Endothelial cell (in vitro differentiated cells): ENCODE results near the gene NEMP1. TPM values are rescaled to one million over a fixed set of nuclear protein-coding genes. Genes with fewer than 3 reads are reported as not detected.

Experiments
- DNase-seq: peaks from one replicate; pipeline ENCODE4 v3.0.0; 2021; ENCODE audit warnings: low spot score
- H3K27ac Mint-ChIP-seq: one replicate; pipeline ENCODE4 v1.8.0; 2021; ENCODE audit warnings: mixed read lengths, inconsistent platforms; ENCODE audit not compliant: unreplicated experiment
- H3K27me3 Mint-ChIP-seq: one replicate; pipeline ENCODE4 v1.8.0; 2021; ENCODE audit warnings: mild to moderate bottlenecking, moderate library complexity, mixed read lengths, inconsistent platforms; ENCODE audit not compliant: unreplicated experiment
- H3K36me3 Mint-ChIP-seq: one replicate; pipeline ENCODE4 v1.8.0; 2021; ENCODE audit warnings: mild to moderate bottlenecking, low read depth, mixed read lengths, inconsistent platforms; ENCODE audit not compliant: unreplicated experiment
- H3K4me1 Mint-ChIP-seq: one replicate; pipeline ENCODE4 v1.8.0; 2021; ENCODE audit warnings: mild to moderate bottlenecking, mixed read lengths, inconsistent platforms; ENCODE audit not compliant: unreplicated experiment
- H3K4me3 Mint-ChIP-seq: one replicate; pipeline ENCODE4 v1.8.0; 2021; ENCODE audit warnings: mild to moderate bottlenecking, mixed read lengths, inconsistent platforms; ENCODE audit not compliant: unreplicated experiment
- H3K9me3 Mint-ChIP-seq: one replicate; pipeline ENCODE4 v1.8.0; 2021; ENCODE audit warnings: mixed read lengths, inconsistent platforms; ENCODE audit not compliant: unreplicated experiment
- CTCF ChIP-seq: fragments of 200-600 bp; sonication (generic); IDR thresholded peaks from one replicate; pipeline ENCODE4 v1.5.0; 2021; ENCODE audit warnings: antibody characterized with exemption; ENCODE audit not compliant: unreplicated experiment
- total RNA-seq: library from RNA; stranded (reverse); fragmentation: NEBNext Ultra II Directional; extraction: Animal tissue kit (Norgen Biotek cat#: 25700); gene quantifications from one replicate; pipeline ENCODE4 v1.2.1, GENCODE V29; 2021; ENCODE audit not compliant: unreplicated experiment

Gene NEMP1
- total RNA-seq, 1 donor from 2014 or later: 17.6 TPM

- Mint-ChIP-seq H3K27me3 (peaks cover 5% of the 10 kb centered on the region), H3K4me3 (no peak overlapping the region), H3K27ac (no peak overlapping the region), H3K36me3 (peaks cover 3% of the 10 kb centered on the region), H3K9me3 (no peaks in the 10 kb centered on the region), H3K4me1 (peaks cover 15% of the 10 kb centered on the region)
- TF ChIP-seq CTCF: no peak
- DNase-seq: no peak
Observed at GRCh38 chr12:57046086-57046791, 32.4 kb downstream of the NEMP1 start.

- Mint-ChIP-seq H3K4me1 (peaks cover 15% of the 10 kb centered on the region), H3K27ac (no peak overlapping the region), H3K9me3 (no peaks in the 10 kb centered on the region), H3K27me3 (peaks cover 5% of the 10 kb centered on the region), H3K36me3 (peaks cover 3% of the 10 kb centered on the region), H3K4me3 (no peak overlapping the region)
- DNase-seq: no peak
- no peak for TF ChIP-seq CTCF
Observed at GRCh38 chr12:57044889-57045288, 33.7 kb downstream of the NEMP1 start.

GRCh38 chr12:57044468-57044867 lies 34.1 kb downstream of the NEMP1 start:
- TF ChIP-seq CTCF: no peak
- Mint-ChIP-seq H3K27ac (no peak overlapping the region), H3K27me3 (peaks cover 5% of the 10 kb centered on the region), H3K4me3 (no peak overlapping the region), H3K4me1 (peaks cover 15% of the 10 kb centered on the region), H3K36me3 (peaks cover 3% of the 10 kb centered on the region), H3K9me3 (no peaks in the 10 kb centered on the region)
- no peak for DNase-seq

GRCh38 chr12:57042695-57043094 lies 35.9 kb downstream of the NEMP1 start:
- Mint-ChIP-seq H3K9me3 (no peaks in the 10 kb centered on the region), H3K4me3 (no peak overlapping the region), H3K36me3 (peaks cover 3% of the 10 kb centered on the region), H3K27ac (no peak overlapping the region), H3K27me3 (peaks cover 6% of the 10 kb centered on the region), H3K4me1 (peaks cover 21% of the 10 kb centered on the region)
- TF ChIP-seq CTCF: no peak
- DNase-seq: no peak

- Mint-ChIP-seq H3K27me3 (peaks cover 4% of the 10 kb centered on the region), H3K27ac (no peak overlapping the region), H3K36me3 (no peaks in the 10 kb centered on the region), H3K4me3 (no peak overlapping the region), H3K9me3 (no peaks in the 10 kb centered on the region), H3K4me1 (peaks cover 30% of the 10 kb centered on the region)
- DNase-seq: no peak
- no peak for TF ChIP-seq CTCF
Observed at GRCh38 chr12:57040750-57041149, 37.8 kb downstream of the NEMP1 start.
